Ishikawa (cell line): Measurements from ENCODE around the gene FGF14.

ENCODE experiments used
- CREB1 ChIP-seq: IDR thresholded peaks from 2 replicates; pipeline ENCODE4 v1.6.1; 2012; ENCODE audit warnings: low read depth
- EP300 ChIP-seq: IDR thresholded peaks from 2 replicates; pipeline ENCODE4 v1.6.1; 2012; ENCODE audit warnings: borderline replicate concordance
- RAD21 ChIP-seq: IDR thresholded peaks from 2 replicates; pipeline ENCODE4 v1.6.1; 2012; ENCODE audit warnings: low read depth
- TAF1 ChIP-seq: IDR thresholded peaks from 2 replicates; pipeline ENCODE4 v1.6.1; 2012; ENCODE audit warnings: low read depth, mild to moderate bottlenecking
- TCF12 ChIP-seq: IDR thresholded peaks from 2 replicates; pipeline ENCODE4 v1.6.1; 2012; ENCODE audit warnings: low read depth
- TEAD4 ChIP-seq: IDR thresholded peaks from 2 replicates; pipeline ENCODE4 v1.6.1; 2012
- YY1 ChIP-seq: IDR thresholded peaks from 2 replicates; pipeline ENCODE4 v1.6.1; 2012; ENCODE audit warnings: low read depth
- TF ChIP-seq, protein P1 (sequence below): IDR thresholded peaks from 2 replicates; pipeline ENCODE4 v1.6.1; 2012; ENCODE audit warnings: low read depth, mild to moderate bottlenecking

DNA sequence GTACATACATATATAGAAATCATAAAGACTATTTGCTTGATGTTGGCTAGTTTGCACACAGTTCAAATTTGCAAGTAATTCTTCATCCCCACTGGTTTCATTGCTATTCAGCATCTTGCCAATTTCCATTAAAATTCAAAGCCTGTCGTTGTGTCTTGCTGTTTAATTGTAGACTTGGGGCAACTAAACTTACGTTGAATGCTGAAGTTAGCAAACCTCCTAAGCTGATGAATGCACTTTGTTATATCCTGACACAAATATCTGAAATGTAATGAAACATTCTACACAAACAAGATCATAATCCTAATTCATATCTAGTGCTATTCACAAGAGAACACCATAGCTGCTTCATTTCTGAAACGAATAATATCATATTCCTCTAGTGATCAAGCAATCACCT, 568.2 kb downstream of the FGF14 start:
- no peak for TF ChIP-seq YY1
- TF ChIP-seq TEAD4, result no peak
- no peak for TF ChIP-seq CREB1
- TF ChIP-seq TAF1, result no peak
- no peak for TF ChIP-seq RAD21
- TF ChIP-seq, protein P1, sequence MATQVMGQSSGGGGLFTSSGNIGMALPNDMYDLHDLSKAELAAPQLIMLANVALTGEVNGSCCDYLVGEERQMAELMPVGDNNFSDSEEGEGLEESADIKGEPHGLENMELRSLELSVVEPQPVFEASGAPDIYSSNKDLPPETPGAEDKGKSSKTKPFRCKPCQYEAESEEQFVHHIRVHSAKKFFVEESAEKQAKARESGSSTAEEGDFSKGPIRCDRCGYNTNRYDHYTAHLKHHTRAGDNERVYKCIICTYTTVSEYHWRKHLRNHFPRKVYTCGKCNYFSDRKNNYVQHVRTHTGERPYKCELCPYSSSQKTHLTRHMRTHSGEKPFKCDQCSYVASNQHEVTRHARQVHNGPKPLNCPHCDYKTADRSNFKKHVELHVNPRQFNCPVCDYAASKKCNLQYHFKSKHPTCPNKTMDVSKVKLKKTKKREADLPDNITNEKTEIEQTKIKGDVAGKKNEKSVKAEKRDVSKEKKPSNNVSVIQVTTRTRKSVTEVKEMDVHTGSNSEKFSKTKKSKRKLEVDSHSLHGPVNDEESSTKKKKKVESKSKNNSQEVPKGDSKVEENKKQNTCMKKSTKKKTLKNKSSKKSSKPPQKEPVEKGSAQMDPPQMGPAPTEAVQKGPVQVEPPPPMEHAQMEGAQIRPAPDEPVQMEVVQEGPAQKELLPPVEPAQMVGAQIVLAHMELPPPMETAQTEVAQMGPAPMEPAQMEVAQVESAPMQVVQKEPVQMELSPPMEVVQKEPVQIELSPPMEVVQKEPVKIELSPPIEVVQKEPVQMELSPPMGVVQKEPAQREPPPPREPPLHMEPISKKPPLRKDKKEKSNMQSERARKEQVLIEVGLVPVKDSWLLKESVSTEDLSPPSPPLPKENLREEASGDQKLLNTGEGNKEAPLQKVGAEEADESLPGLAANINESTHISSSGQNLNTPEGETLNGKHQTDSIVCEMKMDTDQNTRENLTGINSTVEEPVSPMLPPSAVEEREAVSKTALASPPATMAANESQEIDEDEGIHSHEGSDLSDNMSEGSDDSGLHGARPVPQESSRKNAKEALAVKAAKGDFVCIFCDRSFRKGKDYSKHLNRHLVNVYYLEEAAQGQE, result no peak
- TF ChIP-seq EP300, result no peak
- no peak for TF ChIP-seq TCF12
